BJ (cell line): ENCODE measurements around the gene ZNF41. TPM values are rescaled to one million over a fixed set of nuclear protein-coding genes. Genes with fewer than 3 reads are reported as not detected.

ENCODE experiments used
- CTCF ChIA-PET: fragments of 350-600 bp; formaldehyde crosslinking; extraction: SDS; loops from one replicate; lab custom pipeline; 2021; ENCODE audit warnings: antibody characterized with exemption, inconsistent platforms; lab: Yijun Ruan, JAX
- POLR2A ChIA-PET: fragments of 300-600 bp; sonication (Branson Sonifier 250); formaldehyde crosslinking; extraction: SDS; loops from one replicate; lab custom pipeline; 2021; ENCODE audit warnings: antibody characterized with exemption; lab: Charles Lee
- DNase-seq: peaks from one replicate; pipeline ENCODE4 v3.0.0-alpha.2; 2011; ENCODE audit warnings: low read depth
- H3K27me3 ChIP-seq: 2 replicates; pipeline ENCODE4 v1.6.0; 2011; ENCODE audit warnings: low read length; ENCODE audit not compliant: control insufficient read depth, insufficient read depth
- H3K36me3 ChIP-seq: 2 replicates; pipeline ENCODE4 v1.5.1; 2011; ENCODE audit warnings: low read length; ENCODE audit not compliant: control insufficient read depth, insufficient read depth
- H3K4me3 ChIP-seq: 2 replicates; pipeline ENCODE4 v1.5.1; 2011; ENCODE audit warnings: low read depth, mild to moderate bottlenecking, control low read depth, low read length
- CTCF ChIP-seq: IDR thresholded peaks from 2 replicates; pipeline ENCODE4 v1.5.1; 2011; ENCODE audit warnings: low read depth, mild to moderate bottlenecking, control low read depth, inconsistent platforms, low read length, moderate library complexity; ENCODE audit not compliant: insufficient read depth
- polyA plus RNA-seq: library from polyadenylated mRNA; depleted of rRNA; stranded (reverse); fragments of >200 nt; gene quantifications from 2 replicates; pipeline ENCODE4 v1.2.3, GENCODE V29; 2011

Gene ZNF41
- polyA plus RNA-seq, 1 experiment: 4.8 TPM

DNA sequence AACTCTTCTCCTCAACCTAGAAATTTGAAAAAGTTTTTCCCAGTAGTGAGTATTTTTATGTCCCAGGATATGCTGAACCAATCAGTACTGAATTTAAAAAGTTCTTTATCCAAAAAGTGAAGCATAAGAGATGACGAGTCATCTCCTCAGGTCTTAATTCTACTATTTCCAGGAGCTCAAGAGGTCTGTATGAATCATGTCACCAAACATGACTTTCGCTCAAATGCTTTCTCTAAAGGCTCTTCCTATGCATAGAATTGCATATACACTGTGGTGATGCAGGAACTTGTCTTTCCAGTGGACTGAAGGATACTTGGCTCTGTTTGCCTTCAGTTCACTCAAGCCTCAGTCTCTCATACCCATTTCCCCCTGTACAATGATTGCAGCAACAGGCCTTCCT lies 36.1 kb downstream of the ZNF41 start:
- Histone ChIP-seq H3K4me3 (no peak overlapping the region), H3K27me3 (no peaks in the 10 kb centered on the region), H3K36me3 (no peaks in the 10 kb centered on the region)
- ChIA-PET CTCF (interaction anchor here (0.6 kb wide), 1 partner anchor 177 kb away, joined by 3 read pairs; no protein-coding TSS in a partner anchor), POLR2A (no interaction called here)
- no peak for TF ChIP-seq CTCF
- DNase-seq: no peak

GRCh38 chrX:47446431-47446830 lies 36.6 kb downstream of the ZNF41 start:
- no peak for TF ChIP-seq CTCF
- DNase-seq: no peak
- POLR2A ChIA-PET: no interaction called here
- H3K27me3 ChIP-seq: no peaks in the 10 kb centered on the region
- H3K4me3 ChIP-seq: no peak overlapping the region
- CTCF ChIA-PET: interaction anchor here (0.6 kb wide), 2 partner anchors 57 to 176 kb away, joined by 3 to 5 read pairs; no protein-coding TSS in a partner anchor
- no peaks in the 10 kb centered on the region for H3K36me3 ChIP-seq

- DNase-seq: no peak
- POLR2A ChIA-PET: no interaction called here
- no peak for TF ChIP-seq CTCF
- Histone ChIP-seq H3K36me3 (no peaks in the 10 kb centered on the region), H3K27me3 (no peaks in the 10 kb centered on the region), H3K4me3 (no peak overlapping the region)
- CTCF ChIA-PET: no interaction called here
These were observed 52.1 kb downstream of the ZNF41 start for GRCh38 chrX:47430925-47431324.

DNA sequence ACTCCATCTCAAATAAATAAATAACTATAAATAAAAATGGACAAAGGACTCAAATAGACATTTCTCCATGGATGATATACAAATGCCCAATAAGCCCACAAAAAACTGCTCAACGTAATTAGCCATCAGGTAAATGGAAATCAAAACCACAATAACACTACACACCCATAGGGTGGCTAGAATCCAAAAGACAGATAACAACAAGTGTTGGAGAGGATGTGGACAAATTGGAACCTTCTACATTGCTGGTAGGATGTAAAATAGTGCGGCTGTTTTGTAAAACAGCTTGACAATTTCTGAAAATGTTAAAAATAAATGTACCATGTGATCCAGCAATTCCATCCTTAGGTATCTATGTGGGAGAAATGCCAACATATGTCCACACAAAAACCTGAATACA lies 60.6 kb downstream of the ZNF41 start:
- POLR2A ChIA-PET: no interaction called here
- Histone ChIP-seq H3K4me3 (no peak overlapping the region), H3K36me3 (no peaks in the 10 kb centered on the region), H3K27me3 (no peaks in the 10 kb centered on the region)
- TF ChIP-seq CTCF: no peak
- DNase-seq: no peak
- CTCF ChIA-PET: no interaction called here

DNA sequence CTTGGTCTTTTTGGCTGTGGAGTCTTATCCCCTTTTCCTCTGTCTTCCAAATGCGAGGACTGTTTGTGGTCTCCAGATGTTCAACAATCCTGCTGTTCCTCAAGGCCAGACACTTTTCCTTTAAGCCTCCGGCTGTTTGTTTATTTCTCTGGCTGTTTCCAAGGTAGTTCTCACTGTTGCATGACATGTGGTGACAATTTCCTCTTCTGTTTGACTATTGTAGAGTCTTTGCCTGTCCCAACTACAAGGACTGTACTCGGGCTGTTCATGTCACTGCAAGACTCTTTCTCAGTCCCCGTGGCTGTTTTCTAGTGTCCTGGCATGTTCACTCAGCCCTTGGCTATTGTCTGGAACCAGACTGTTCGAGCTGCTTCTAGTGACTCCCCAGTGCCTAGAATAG lies 62.1 kb downstream of the ZNF41 start:
- ChIA-PET CTCF (no interaction called here), POLR2A (no interaction called here)
- TF ChIP-seq CTCF: no peak
- no peak overlapping the region for H3K4me3 ChIP-seq
- no peak for DNase-seq
- no peaks in the 10 kb centered on the region for H3K36me3 ChIP-seq
- H3K27me3 ChIP-seq: no peaks in the 10 kb centered on the region
